GM21515 (cell line): ENCODE results near the gene TRDMT1.

Source experiments
- ATAC-seq: cut with Tn5 transposase; IDR thresholded peaks from one replicate; pipeline ENCODE4 v1.9.1; 2021; ENCODE audit not compliant: unreplicated experiment

The TRDMT1 gene

DNA sequence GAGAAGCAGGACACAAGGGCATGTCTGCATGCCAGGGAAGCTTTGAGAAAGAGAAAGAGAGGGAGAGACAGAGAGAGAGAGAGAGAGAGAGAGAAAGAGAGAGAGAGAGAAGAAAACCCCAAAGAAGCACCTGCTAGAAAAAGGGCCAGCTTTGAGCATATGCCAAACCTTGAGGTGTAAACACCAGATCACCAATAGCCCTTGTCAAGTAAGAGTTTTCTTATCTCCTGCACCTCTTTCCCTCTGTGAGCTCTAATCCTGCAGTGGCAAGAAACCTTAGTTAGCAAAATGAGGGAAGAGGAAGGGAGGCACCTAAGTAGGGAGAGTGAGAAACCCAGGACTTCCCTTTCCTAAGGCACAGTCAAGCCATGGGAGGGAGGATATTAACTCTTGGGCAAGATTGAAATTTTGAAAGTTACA, 11.3 kb upstream of the TRDMT1 start:
- no peak for ATAC-seq

DNA sequence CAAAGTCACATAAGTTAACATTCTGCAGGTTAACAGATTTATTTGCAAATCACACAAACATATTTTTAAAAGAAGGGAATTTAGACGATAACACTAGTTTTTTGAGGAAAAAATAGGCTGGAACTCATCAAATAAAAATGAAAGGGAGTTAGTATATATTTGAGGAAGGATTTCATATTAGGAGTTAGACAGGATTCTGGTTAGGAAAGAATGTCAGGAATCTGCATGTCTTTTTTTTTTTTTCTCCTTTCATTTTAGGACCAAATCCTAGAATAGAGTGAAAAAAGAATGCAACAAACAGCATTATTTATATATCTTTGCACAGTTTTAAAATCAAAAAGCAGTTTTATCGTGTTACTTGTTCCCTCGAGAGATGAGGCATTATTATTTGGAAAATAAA, 8.9 kb upstream of the TRDMT1 start:
- ATAC-seq, result no peak

DNA sequence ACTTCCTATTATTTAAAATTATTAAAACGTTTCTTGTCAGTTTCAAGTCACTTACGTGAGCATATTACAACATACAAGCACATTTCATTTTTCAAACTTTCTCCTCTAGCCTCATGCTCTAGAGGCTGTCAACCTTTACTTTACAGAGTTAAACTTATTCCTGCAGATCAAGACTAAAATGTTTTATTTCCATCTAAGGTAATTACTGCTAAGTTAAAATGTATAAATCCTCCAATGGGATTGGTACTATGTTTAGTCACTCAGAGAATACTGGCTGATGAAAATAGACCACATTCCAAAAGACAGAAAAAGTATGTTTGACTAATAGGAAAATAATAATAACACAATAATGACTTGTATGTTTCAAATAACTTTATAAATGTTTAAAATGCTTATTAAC, 8.4 kb upstream of the TRDMT1 start:
- no peak for ATAC-seq

GRCh38 chr10:17209302-17209701, 7.8 kb upstream of the TRDMT1 start:
- no peak for ATAC-seq

GRCh38 chr10:17208476-17208875, 7.0 kb upstream of the TRDMT1 start:
- no peak for ATAC-seq

GRCh38 chr10:17206210-17206709, 4.8 kb upstream of the TRDMT1 start:
- ATAC-seq, result peak; percentile 47

DNA sequence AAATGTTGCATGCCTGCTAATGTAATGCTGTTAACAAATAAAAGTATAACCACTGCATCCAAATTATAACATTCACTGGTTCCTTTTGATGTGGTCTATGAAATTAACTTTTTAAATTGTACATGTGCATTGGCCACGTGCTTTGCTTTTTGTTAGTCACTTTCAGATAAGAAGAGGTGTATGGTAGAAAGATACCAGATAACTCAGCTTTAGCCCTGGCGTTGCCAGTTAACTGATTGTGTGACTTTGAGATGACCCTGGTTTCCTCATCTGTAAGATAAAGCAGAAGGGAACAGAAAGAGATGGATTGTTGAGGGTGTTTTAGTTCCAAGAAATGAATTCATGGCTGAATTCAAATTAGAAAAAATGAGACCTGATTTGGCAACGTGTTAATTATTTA, 1.9 kb upstream of the TRDMT1 start:
- ATAC-seq, result no peak

DNA sequence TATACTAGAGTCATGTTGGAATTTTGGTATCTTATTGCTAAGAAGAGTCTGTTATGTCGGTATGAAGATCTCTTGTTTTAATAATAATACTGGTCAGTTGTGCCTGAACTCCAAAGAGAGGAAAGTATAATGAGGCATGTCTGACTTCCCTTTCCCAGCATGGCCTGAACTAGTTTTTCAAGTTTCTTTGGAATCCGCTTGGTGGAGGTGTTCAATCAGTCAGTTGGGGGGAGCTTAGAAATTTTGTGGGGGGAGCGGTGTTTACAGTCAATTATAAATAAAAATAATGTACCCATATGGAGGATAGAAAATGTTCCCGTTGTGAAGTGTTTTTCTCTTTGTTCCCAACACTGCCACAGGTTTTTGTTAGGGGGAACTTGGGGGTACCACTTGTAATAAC, 1.5 kb upstream of the TRDMT1 start:
- ATAC-seq, result no peak

- no peak for ATAC-seq
Measured at GRCh38 chr10:17202506-17202905, 1.0 kb upstream of the TRDMT1 start.

- peak; percentile 1 for ATAC-seq
Measured at GRCh38 chr10:17201794-17202116, 283 bp upstream of the TRDMT1 start.

- ATAC-seq, result no peak
Measured at GRCh38 chr10:17200001-17200911, 1.2 kb downstream of the TRDMT1 start.

DNA sequence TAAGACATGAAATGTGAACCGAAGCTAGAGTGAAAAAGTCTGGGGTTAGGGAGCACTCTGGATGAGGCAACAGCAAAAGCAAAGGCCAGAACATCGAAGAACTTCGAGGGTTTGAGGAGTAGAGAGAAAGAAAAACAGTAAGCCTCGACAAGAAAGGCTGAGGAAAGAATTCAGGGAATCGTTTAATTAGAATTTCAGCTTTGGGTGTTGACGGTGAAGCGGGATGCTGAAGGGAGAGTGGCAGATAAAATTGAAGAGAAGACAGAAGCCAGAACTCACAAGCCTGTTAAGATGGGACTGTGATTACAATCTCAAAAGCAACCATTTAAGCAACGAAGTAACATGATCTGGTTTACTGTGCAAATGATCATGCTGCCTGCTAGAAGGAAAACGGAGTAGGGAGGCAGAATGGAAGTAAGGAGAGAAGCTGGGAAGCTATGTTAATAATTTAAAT, 2.1 kb downstream of the TRDMT1 start:
- ATAC-seq, result no peak

GRCh38 chr10:17196573-17196972, 4.9 kb downstream of the TRDMT1 start:
- ATAC-seq, result no peak

DNA sequence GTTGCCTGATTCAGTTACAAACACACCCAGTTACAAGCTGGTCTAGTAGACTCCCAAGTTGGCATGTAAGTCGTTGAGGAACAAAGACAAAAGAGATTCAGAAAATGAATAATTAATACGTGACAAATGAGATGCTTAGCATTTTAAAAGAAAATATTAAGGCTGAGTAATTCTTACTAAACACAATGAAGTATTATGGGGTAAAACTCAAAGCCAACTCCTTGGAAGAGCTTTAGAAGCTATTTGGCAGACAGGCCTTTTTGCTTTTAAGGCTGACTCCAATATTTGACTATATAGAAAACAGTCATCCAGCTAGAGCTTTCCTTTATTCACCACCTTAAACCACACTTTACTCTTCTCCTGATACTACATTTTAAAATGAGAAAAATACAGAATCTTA, 5.4 kb downstream of the TRDMT1 start:
- no peak for ATAC-seq

DNA sequence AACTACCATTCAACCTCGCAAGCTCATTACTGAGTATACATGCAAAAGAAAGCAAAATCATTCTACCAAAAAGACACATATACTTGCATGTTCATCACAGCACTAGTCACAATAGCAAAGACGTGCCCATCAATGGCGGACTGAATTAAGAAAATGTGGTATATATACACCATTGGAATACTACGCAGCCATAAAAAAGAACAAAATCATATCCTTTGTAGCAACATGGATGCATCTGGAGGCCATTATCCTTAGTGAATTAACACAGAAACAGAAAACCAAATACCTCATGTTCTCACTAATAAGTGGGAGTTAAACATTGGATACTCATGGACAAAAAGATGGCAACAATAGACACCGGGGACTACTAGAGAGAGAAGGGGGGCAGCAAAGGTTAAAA, 6.4 kb downstream of the TRDMT1 start:
- no peak for ATAC-seq

DNA sequence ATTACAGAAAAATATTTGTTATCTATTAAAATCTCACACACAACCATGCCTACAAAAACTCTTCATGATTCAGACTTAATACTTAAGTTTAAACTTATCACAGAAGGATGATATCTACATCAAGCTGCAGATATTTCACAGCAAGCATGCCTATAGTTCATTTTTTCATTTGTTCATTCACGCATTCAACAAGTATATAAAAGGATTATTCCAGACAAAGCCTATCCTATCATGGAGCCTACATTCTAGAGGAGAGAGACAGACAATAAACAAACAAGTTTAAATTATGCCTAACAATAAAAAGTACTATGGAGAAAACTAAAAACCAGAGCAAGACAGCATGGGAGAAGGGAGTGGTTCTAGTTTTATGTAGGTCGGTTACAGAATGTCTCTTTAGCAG, 10.9 kb downstream of the TRDMT1 start:
- ATAC-seq, result no peak

- ATAC-seq, result no peak
Measured at GRCh38 chr10:17188644-17189172, 12.8 kb downstream of the TRDMT1 start.

DNA sequence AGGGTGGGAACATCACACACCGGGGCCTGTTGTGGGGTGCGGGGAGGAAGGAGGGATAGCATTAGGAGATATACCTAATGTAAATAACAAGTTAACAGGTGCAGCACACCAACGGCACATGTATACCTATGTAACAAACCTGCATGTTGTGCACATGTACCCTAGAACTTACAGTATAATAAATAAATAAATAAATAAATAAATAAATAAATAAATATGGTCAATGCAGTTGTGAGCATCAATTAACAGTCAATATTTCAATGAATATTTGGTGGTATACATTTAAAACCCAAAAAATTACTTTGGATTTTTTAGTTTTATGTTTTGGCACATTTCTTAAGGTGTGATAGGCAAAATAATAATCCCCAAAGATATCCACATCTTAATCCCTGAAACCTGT, 15.6 kb downstream of the TRDMT1 start:
- no peak for ATAC-seq

- ATAC-seq, result no peak
Measured at GRCh38 chr10:17183110-17183509, 18.4 kb downstream of the TRDMT1 start.

DNA sequence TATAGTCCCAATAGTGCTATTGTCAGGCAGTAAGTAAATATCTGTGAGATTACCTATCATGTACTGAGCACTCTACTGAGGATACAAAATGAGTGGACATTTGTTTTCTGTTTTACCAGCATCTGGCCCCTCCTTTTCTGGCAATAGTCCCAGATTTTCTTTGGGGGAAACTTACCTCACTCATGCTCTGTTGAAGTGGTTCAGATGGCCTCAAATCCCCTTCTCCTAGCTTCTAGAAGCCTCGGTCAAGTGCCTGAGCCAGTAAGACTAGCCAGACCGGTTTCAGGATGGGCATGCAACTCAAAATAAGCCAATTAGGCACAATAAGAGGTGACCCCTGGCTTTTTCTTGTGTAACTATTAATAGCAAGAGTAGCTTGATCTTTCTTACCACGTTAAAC, 19.7 kb downstream of the TRDMT1 start:
- no peak for ATAC-seq

GRCh38 chr10:17181110-17181509, 20.4 kb downstream of the TRDMT1 start:
- no peak for ATAC-seq

GRCh38 chr10:17179002-17179401, 22.5 kb downstream of the TRDMT1 start:
- no peak for ATAC-seq

DNA sequence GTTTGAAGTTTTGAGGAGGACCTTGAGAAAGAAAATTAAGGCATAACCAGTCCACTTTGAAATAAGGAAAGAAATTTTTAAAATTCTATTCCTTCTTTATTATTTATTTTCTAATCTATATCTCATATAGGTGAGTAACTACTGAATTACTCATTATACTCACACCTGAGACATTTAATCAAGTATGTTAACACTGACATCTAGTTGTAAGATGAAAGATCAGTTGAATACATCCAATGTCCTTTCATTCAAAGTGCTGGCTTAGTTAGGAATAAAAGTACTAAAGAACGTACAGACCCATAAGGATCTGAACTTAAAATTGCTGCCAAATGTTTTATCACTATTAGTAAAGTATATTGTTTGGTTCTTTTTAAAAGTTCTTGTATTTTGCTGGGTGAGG, 23.5 kb downstream of the TRDMT1 start:
- ATAC-seq, result no peak
